Endothelial cell of umbilical vein (primary cell): Measurements from ENCODE around the gene METTL26.

Source experiments
- EZH2 ChIP-seq: IDR thresholded peaks from 2 replicates; pipeline ENCODE4 v1.6.1; 2012; ENCODE audit warnings: borderline replicate concordance, low read depth, mild to moderate bottlenecking, moderate library complexity, low read length, inconsistent platforms; ENCODE audit not compliant: severe bottlenecking
- GATA2 ChIP-seq: IDR thresholded peaks from 2 replicates; pipeline ENCODE4 v1.7.0; 2011; ENCODE audit warnings: low read depth, mild to moderate bottlenecking, moderate library complexity, mixed read lengths, low read length; ENCODE audit not compliant: insufficient read length, insufficient read depth

DNA sequence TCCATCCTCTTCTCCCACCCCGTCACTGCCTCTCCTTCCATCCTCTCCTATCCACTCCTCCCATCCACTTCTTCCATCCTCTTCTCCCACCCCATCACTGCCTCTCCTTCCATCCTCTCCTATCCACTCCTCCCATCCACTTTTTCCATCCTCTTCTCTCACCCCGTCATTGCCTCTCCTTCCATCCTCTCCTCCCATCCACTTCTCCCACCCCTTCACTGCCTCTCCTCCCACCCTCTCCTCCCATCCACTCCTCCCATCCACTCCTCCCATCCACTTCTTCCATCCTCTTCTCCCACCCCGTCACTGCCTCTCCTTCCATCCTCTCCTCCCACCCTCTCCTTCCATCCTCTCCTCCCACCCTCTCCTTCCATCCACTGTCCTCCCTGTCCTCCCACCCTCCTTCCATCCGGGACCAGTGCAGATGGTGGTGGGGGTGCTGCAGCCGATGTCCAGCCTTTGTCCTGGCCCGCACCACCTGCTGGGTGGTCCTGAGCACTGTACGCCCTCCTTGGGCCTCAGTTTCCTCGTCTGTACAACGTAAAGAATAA is 4.2 kb downstream of the METTL26 start:
- no peak for TF ChIP-seq EZH2
- no peak for TF ChIP-seq GATA2
